Sciatic nerve (tissue), 2 donors: ENCODE data around the gene LMCD1. TPM values are rescaled to one million over a fixed set of nuclear protein-coding genes. Genes with fewer than 3 reads are reported as not detected.

Source experiments
- ATAC-seq: fragments of 200-7000 bp; cut with Tn5 transposase; one replicate; pipeline ENCODE4 v1.9.1; 2020; ENCODE audit warnings: mild to moderate bottlenecking, moderate library complexity
- DNase-seq: peaks from one replicate; pipeline ENCODE4 v3.0.0-alpha.2; 2020; ENCODE audit warnings: low spot score
- intact Hi-C: fragments of 100-400 bp; cut with DNase I; formaldehyde crosslinking; loops from one replicate; pipeline ENCODE4 v1.14.2; 2022
- total RNA-seq: library from RNA; stranded (reverse); fragmentation: NEBNext Ultra II Directional; extraction: Animal tissue kit (Norgen Biotek cat#: 25700); gene quantifications from one replicate; pipeline ENCODE4 v1.2.1, GENCODE V29; 2021
- donor health status: DM: no; HTN: no; CAD: no.
- donor health status: DM: no; HTN: no; CAD: no.

The LMCD1 gene, protein sequence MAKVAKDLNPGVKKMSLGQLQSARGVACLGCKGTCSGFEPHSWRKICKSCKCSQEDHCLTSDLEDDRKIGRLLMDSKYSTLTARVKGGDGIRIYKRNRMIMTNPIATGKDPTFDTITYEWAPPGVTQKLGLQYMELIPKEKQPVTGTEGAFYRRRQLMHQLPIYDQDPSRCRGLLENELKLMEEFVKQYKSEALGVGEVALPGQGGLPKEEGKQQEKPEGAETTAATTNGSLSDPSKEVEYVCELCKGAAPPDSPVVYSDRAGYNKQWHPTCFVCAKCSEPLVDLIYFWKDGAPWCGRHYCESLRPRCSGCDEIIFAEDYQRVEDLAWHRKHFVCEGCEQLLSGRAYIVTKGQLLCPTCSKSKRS
- 68.7 TPM for total RNA-seq

GRCh38 chr3:8501371-8502131 lies at the start of gene LMCD1:
LMCD1 (plus strand) TSS chr3:8501823; CDS start chr3:8501939, 116 bp downstream.
- DNase-seq (peak; percentile 95), ATAC-seq (peak; percentile 98)
- intact Hi-C loops: no loop called here

- intact Hi-C loops: no loop called here
- ATAC-seq (no peak), DNase-seq (no peak)
Observed at GRCh38 chr3:8452112-8452511, 49.5 kb upstream of the LMCD1 start.

GRCh38 chr3:8453153-8453552 lies 48.5 kb upstream of the LMCD1 start:
- ATAC-seq: no peak
- no peak for DNase-seq
- intact Hi-C loops: no loop called here

DNA sequence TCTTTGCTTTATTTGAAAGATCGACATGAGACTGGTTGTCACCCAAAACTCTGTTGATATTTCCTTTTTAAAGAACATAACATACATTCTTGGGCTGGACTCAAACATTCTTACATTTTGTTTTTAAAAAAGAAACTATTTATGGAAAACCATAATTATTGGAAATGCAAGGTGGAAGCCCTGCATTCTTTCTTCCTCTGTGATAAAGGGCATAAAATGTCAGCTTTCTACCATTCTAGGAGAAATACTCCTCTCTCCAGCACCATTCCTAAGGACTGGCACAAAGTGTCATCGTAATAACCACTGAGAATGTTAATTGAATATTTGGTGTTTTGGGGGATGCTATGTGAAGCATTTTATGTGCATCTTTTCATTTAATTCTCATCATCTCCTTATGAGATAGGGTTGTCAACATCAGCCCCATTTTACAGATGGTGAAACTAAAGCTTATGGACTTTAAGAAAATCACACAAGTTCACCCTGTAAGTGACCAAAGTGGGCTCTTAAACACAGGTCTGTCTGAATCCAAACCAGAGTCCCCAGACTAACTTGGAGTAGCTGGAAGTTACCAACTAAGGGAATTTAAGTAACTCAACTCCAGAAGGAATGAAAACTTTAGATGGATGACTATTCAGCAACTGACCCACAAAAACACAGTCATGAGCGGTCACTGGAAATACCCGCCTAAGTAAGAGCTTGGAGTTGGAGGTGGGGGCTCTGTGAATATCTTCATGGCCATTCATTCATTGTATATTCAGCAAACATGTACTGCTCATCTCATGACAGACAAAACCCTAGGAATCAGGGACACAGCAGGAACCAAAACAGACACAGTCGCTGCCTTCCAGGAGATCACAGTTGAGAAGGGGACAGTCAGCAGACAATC lies 45.9 kb upstream of the LMCD1 start:
- no peak for DNase-seq
- ATAC-seq: no peak
- intact Hi-C loops: no loop called here

DNA sequence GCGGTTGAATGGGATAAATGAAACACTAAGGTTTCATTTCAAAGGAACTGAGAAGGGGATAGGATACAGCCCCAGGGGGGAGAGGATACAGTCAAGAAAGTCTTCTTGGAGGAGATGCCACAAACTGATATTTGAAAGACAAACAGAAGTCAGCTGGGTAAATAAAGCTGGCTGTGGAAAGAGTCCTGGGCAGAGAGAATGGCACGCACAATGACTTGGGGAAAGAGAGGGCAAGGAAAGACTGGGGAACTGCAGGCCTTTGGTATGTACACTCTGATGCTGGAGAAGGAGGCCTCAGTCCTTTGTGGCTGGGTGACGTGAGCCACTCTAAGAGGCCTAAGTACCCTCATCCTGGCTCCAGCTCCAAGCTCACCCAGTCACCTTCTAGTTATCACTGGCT lies 45.2 kb upstream of the LMCD1 start:
- DNase-seq: no peak
- no peak for ATAC-seq
- intact Hi-C loops: no loop called here

DNA sequence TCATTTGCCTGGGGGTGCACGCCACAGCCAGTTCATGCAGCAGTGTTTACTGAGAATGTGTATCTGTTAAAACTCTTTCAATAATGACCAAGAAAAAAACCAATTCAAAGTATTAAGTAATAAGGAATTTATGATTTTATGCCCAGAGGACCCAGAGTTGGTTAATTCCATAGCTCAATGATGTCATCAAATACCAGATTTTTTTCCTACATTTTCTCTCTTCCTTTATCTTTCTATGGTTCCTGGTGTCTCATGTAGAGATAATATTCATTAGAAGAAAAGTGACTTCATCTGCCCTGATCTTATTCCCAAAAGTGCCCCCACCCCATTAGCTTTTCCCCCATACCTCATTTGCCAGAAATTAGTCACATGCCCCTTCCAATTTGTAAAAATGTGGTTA lies 44.6 kb upstream of the LMCD1 start:
- intact Hi-C loops: no loop called here
- no peak for ATAC-seq
- no peak for DNase-seq

- intact Hi-C loops: no loop called here
- ATAC-seq: peak; percentile 22
Observed at GRCh38 chr3:8458238-8458661, 43.4 kb upstream of the LMCD1 start.

GRCh38 chr3:8458711-8459110 lies 42.9 kb upstream of the LMCD1 start:
- DNase-seq (no peak), ATAC-seq (peak; percentile 71)
- intact Hi-C loops: no loop called here

More at GRCh38 chr3:8458238-8458661, 43.4 kb upstream of the LMCD1 start:
- no peak for DNase-seq

GRCh38 chr3:8460050-8460708 lies 41.4 kb upstream of the LMCD1 start:
- ATAC-seq (peak; percentile 66), DNase-seq (no peak)
- intact Hi-C loops: no loop called here

GRCh38 chr3:8460815-8461456 lies 40.7 kb upstream of the LMCD1 start:
- intact Hi-C loops: no loop called here
- DNase-seq (no peak), ATAC-seq (peak; percentile 63)

DNA sequence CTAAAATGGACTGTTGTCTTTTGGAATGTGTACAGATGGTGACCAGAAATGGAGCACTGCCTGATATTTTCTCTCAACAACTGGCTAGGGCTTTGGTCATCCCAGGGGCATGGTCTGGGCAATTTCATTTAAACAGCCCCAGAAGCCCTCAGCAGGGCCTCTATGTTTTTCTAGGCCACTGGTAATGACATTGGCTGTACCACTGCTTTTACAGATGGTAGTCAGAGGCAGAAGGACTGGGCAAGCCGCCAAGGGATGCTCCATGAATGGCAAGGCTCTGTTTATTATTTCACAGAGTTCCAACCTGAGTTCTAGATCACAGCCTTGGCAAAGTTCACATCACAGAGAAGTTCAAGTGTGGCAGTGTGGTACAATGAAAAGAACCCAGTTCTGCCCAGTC lies 37.0 kb upstream of the LMCD1 start:
- ATAC-seq (no peak), DNase-seq (no peak)
- intact Hi-C loops: no loop called here

DNA sequence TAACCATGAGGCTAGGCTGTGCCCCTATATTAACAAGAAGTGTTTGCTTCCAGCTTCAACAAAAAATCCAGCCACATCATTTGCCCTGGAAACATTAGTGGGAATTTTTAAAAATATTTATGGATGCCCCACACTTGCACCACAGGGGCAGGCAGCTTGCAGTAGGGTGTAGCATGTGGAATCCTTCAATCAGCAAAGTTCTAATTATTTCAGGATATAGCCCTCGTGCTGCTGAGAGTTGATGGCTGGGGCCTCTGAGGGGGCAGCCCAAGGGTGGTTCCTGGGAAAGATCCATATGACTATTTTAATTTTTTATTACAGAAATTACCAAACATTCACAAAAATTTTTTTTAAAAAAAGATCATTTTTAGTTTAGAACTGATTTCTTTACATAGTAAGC lies 35.1 kb upstream of the LMCD1 start:
- no peak for ATAC-seq
- DNase-seq: no peak
- intact Hi-C loops: no loop called here

GRCh38 chr3:8470801-8471200 lies 30.8 kb upstream of the LMCD1 start:
- intact Hi-C loops: no loop called here
- DNase-seq (no peak), ATAC-seq (no peak)

GRCh38 chr3:8472549-8472948 lies 29.1 kb upstream of the LMCD1 start:
- no peak for DNase-seq
- ATAC-seq: no peak

DNA sequence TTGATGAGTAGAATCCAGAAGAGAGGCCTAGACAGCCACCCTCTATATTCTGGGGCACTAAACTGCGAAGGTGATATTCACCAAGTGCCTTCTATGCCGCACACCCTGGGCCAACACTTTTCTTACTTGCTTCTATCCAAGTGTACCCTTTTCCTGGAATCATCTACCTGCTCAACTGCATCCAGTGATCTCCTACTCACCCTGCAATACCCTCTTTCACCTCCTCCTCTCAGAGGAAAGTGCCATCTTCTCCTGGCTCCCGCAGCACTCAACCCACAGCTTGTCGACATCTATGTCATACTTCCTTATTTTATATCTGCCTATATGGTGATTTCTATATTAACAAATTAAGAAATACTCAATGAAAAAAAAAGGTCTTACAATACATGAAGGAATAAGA lies 28.6 kb upstream of the LMCD1 start:
- intact Hi-C loops: no loop called here
- DNase-seq (no peak), ATAC-seq (no peak)

More at GRCh38 chr3:8472549-8472948, 29.1 kb upstream of the LMCD1 start:
- intact Hi-C loops: no loop called here

GRCh38 chr3:8473990-8474389 lies 27.6 kb upstream of the LMCD1 start:
- DNase-seq (no peak), ATAC-seq (no peak)
- intact Hi-C loops: no loop called here

GRCh38 chr3:8474991-8475390 lies 26.6 kb upstream of the LMCD1 start:
- intact Hi-C loops: no loop called here
- no peak for DNase-seq
- no peak for ATAC-seq

- DNase-seq (no peak), ATAC-seq (no peak)
- intact Hi-C loops: no loop called here
Observed at GRCh38 chr3:8480699-8481098, 20.9 kb upstream of the LMCD1 start.
